RWPE2 (cell line): ENCODE data around the gene IGF2BP1.
"Not testable (repeated sequence)": the region's sequence is repeated elsewhere in the genome, so short reads cannot be mapped to it uniquely, and the experiment has no call there.

ENCODE experiments used
- ATAC-seq: fragments of 200-7000 bp; cut with Tn5 transposase; 3 replicates; pipeline ENCODE4 v1.9.1; 2021; ENCODE audit warnings: low read depth
- DNase-seq: peaks from one replicate; pipeline ENCODE4 v3.0.0-alpha.2; 2020; ENCODE audit warnings: low spot score
- H3K27ac ChIP-seq: fragments of 450-650 bp; 2 replicates; pipeline ENCODE4 v1.5.1; 2017; ENCODE audit warnings: mild to moderate bottlenecking; ENCODE audit not compliant: poor library complexity, severe bottlenecking
- H3K27me3 ChIP-seq: fragments of 250-450 bp; sonication (Bioruptor Pico); 2 replicates; pipeline ENCODE4 v1.5.1; 2021; ENCODE audit warnings: mild to moderate bottlenecking, moderate library complexity; ENCODE audit not compliant: insufficient read depth, poor library complexity, severe bottlenecking
- H3K36me3 ChIP-seq: fragments of 250-450 bp; sonication (Bioruptor Pico); 2 replicates; pipeline ENCODE4 v1.5.1; 2020; ENCODE audit warnings: low read depth, mild to moderate bottlenecking, moderate library complexity
- H3K4me1 ChIP-seq: fragments of 250-450 bp; sonication (Bioruptor Pico); 2 replicates; pipeline ENCODE4 v1.5.1; 2021; ENCODE audit warnings: mild to moderate bottlenecking, moderate library complexity; ENCODE audit not compliant: insufficient read depth, poor library complexity, severe bottlenecking
- H3K4me3 ChIP-seq: fragments of 250-450 bp; sonication (Bioruptor Pico); 2 replicates; pipeline ENCODE4 v1.5.1; 2021; ENCODE audit warnings: mild to moderate bottlenecking, moderate library complexity; ENCODE audit not compliant: severe bottlenecking
- H3K9me3 ChIP-seq: fragments of 250-450 bp; sonication (Bioruptor Pico); 2 replicates; pipeline ENCODE4 v1.5.1; 2021; ENCODE audit warnings: mild to moderate bottlenecking, moderate library complexity; ENCODE audit not compliant: severe bottlenecking
- CTCF ChIP-seq: fragments of 450-650 bp; IDR thresholded peaks from one replicate; pipeline ENCODE4 v1.5.1; 2017; ENCODE audit warnings: mild to moderate bottlenecking, moderate library complexity; ENCODE audit not compliant: poor library complexity, severe bottlenecking

The IGF2BP1 gene

GRCh38 chr17:49035470-49036269, 38.5 kb downstream of the IGF2BP1 start:
- Histone ChIP-seq H3K27me3 (no peaks in the 10 kb centered on the region), H3K36me3 (no peaks in the 10 kb centered on the region), H3K4me1 (no peaks in the 10 kb centered on the region), H3K27ac (no peak overlapping the region), H3K9me3 (no peaks in the 10 kb centered on the region), H3K4me3 (peak overlapping the region; percentile 27)
- ATAC-seq = peak; percentile 70
- peak; percentile 93 for TF ChIP-seq CTCF
- no peak for DNase-seq

- peak; percentile 67 for TF ChIP-seq CTCF
- Histone ChIP-seq H3K4me3 (no peak overlapping the region), H3K9me3 (no peaks in the 10 kb centered on the region), H3K36me3 (no peaks in the 10 kb centered on the region), H3K27me3 (no peaks in the 10 kb centered on the region), H3K4me1 (no peaks in the 10 kb centered on the region), H3K27ac (no peak overlapping the region)
- ATAC-seq (no peak), DNase-seq (no peak)
Observed at GRCh38 chr17:49036270-49036626, 39.1 kb downstream of the IGF2BP1 start.

GRCh38 chr17:49038138-49038537, 41.0 kb downstream of the IGF2BP1 start:
- no peaks in the 10 kb centered on the region for H3K4me1 ChIP-seq
- H3K27me3 ChIP-seq = no peaks in the 10 kb centered on the region
- no peaks in the 10 kb centered on the region for H3K36me3 ChIP-seq
- no peak for TF ChIP-seq CTCF
- no peak overlapping the region for H3K27ac ChIP-seq
- DNase-seq (no peak), ATAC-seq (no peak)
- no peak overlapping the region for H3K4me3 ChIP-seq
- no peaks in the 10 kb centered on the region for H3K9me3 ChIP-seq

- ATAC-seq = no peak
- H3K4me1 ChIP-seq = no peaks in the 10 kb centered on the region
- H3K36me3 ChIP-seq = no peaks in the 10 kb centered on the region
- no peak for DNase-seq
- no peak overlapping the region for H3K27ac ChIP-seq
- H3K27me3 ChIP-seq = no peaks in the 10 kb centered on the region
- no peak overlapping the region for H3K4me3 ChIP-seq
- H3K9me3 ChIP-seq = no peaks in the 10 kb centered on the region
- TF ChIP-seq CTCF = no peak
Observed at GRCh38 chr17:49038544-49038943, 41.4 kb downstream of the IGF2BP1 start.

- H3K36me3 ChIP-seq = not testable (repeated sequence)
Observed at GRCh38 chr17:49039518-49039917, 42.3 kb downstream of the IGF2BP1 start.

More at GRCh38 chr17:49039518-49039917, 42.3 kb downstream of the IGF2BP1 start:
- ATAC-seq, H3K4me3 ChIP-seq, H3K27ac ChIP-seq, H3K27me3 ChIP-seq, DNase-seq, H3K9me3 ChIP-seq, H3K4me1 ChIP-seq: not testable (repeated sequence)
